Keratinocyte (primary cell): Measurements from ENCODE around the gene ZNF649.

Source experiments
- CTCF ChIP-seq, 3 experiments: IDR thresholded peaks in 1 of 3; conservative IDR thresholded peaks in 1 of 3; optimal IDR thresholded peaks in 1 of 3; 2 replicates in 2 of 3; 3 replicates in 1 of 3; pipeline versions ENCODE3 to v1.5.1; 2011; ENCODE audit warnings: low read length in 3 of 3, mild to moderate bottlenecking in 3 of 3, moderate library complexity in 2 of 3, control low read depth in 1 of 3, inconsistent platforms in 1 of 3; ENCODE audit not compliant: insufficient read depth in 2 of 3; ENCODE audit errors: extremely low read depth in 1 of 3
- EZH2 ChIP-seq: IDR thresholded peaks from one replicate; pipeline ENCODE4 v1.6.1; 2012; ENCODE audit warnings: inconsistent platforms, mild to moderate bottlenecking, low read length, moderate library complexity

GRCh38 chr19:51861870-51862622 lies 42.8 kb downstream of the ZNF649 start:
- no peak for TF ChIP-seq CTCF (optimal IDR thresholded peaks at IDR 0.05 in 1 of 3, IDR thresholded peaks at IDR 0.05 in 1 of 3, conservative IDR thresholded peaks at IDR 0.05 in 1 of 3; ENCODE audit: extremely low read depth in 1 of 3, insufficient read depth in 2 of 3, low read length in 3 of 3)
- no peak for TF ChIP-seq EZH2
